GM18870 (cell line): ENCODE results near the gene OR8B3.

Experiments used
- ATAC-seq: cut with Tn5 transposase; IDR thresholded peaks from one replicate; pipeline ENCODE4 v1.9.1; 2021; ENCODE audit warnings: moderate library complexity; ENCODE audit not compliant: unreplicated experiment

OR8B3 gene

GRCh38 chr11:124376280-124376679 is 22.5 kb downstream of the OR8B3 start:
- no peak for ATAC-seq

DNA sequence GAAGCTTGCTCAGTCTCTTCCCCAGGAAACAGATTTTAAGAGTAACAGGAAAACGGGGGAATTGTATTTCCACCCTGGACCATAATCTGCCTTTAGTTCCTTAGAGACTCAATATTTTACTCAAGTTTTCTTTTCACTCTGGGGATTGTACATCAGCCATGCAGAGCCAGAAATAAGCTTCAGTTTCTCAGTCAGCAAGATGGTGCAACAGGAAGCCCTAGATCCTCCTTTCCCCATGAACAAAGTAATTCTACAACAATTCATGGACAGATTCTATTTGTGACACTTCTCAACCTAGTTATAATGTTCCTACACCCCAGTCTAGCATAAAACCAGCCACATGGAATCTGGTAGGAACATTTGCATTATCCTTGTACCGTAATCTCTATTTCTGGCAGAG is 39.3 kb downstream of the OR8B3 start:
- no peak for ATAC-seq

DNA sequence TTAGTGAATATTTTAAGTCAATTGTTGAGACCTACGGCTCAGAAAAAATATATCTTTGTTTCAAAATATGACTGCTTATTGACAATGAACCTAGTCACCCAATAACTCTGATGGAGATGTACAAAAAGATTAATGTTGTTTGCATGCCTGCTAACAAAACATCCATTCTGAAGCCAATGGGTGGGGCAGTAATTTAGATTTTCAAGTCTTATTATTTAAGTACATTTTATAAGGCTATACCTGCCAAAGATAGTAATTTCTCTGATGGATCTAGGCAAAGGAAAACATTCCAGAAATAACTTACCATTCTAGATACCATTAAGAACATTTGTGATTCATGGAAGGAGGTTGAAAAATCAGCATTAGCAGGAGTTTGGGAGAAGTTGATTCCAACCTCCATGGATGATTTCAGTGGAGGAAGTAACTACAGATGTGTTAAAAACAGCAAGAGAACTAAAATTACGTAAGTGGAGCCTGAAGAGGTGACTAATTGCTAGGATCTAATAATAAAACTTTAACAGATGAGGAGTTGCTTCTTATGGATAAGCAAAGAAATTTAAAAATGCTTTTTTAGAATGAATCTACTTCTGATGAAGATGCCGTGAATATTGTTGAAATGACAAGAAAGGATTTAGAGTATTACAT is 52.4 kb downstream of the OR8B3 start:
- no peak for ATAC-seq
